ENCODE results near the gene FGB. TPM values are rescaled to one million over a fixed set of nuclear protein-coding genes. Genes with fewer than 3 reads are reported as not detected.

The FGB gene
- total RNA-seq, 1 experiment from 2014 or later: not detected

DNA sequence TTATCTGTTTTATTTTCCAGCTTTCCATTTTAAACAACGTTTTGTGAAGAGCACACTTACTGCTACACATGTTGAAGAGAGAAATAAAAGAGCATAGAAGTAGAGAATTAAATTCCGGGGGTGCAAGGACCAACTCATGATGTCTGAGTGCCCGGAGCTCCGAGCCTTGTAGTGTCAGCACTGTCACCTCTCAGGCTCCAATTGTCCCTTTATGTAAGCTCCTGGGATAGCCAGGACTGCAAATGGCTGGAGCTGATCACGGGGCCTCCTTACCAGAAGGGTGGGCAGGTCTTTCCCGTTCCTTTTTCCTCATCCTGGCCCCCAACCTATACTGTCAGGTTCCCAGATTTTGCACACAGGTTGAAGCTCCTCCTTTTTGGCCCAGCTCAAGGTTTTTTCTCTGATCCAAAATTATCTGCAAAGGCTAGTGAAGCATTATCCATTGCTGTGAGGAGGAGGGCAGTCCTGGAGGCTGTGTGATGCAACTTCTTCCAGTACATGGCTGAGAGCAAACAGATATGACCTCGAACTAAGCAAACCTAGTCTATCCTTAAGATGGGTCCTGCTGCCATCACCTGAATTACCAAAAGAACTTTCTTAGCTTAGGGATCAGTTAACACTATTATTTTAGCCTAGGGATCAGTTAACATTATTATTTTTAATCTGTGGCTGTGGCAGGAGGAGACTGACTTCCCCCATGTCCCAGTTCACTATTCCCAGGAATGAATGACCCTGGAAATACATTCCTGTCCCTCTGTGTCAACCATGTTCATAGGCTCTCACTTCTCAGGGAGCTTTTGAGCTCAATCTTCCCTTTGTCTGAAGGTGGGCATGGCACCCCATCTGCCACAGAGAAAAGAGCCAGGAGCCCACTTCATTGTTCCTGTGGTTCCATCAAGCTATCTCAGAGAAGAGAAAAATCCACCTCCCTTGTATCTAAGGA is 49.9 kb downstream of the FGB start, which contains the start of gene FGG:
TSS of gene FGG (minus strand) at position 185 of the 943 bp plus-strand sequence. CDS start at position 138, 47 bp downstream.
- Histone ChIP-seq H3K4me1 (ENCODE audit: insufficient read depth, low read length, poor library complexity, severe bottlenecking) (no peaks in the 10 kb centered on the region), H3K27me3 (replicated peaks; ENCODE audit: insufficient read depth, low read depth, low read length, poor library complexity) (peaks cover 22% of the 10 kb centered on the region), H3K4me3 (ENCODE audit: low read depth, low read length, poor library complexity, severe bottlenecking) (no peak within 1 kb of the TSS), H3K27ac (ENCODE audit: low read depth, low read length, poor library complexity, severe bottlenecking) (no peak within 1 kb of the TSS), H3K36me3 (ENCODE audit: insufficient read depth, low read length, poor library complexity, severe bottlenecking) (no peaks in the 10 kb centered on the region), H3K9me3 (ENCODE audit: low read depth, low read length, poor library complexity, severe bottlenecking) (no peaks in the 10 kb centered on the region)
- TF ChIP-seq, protein P1, sequence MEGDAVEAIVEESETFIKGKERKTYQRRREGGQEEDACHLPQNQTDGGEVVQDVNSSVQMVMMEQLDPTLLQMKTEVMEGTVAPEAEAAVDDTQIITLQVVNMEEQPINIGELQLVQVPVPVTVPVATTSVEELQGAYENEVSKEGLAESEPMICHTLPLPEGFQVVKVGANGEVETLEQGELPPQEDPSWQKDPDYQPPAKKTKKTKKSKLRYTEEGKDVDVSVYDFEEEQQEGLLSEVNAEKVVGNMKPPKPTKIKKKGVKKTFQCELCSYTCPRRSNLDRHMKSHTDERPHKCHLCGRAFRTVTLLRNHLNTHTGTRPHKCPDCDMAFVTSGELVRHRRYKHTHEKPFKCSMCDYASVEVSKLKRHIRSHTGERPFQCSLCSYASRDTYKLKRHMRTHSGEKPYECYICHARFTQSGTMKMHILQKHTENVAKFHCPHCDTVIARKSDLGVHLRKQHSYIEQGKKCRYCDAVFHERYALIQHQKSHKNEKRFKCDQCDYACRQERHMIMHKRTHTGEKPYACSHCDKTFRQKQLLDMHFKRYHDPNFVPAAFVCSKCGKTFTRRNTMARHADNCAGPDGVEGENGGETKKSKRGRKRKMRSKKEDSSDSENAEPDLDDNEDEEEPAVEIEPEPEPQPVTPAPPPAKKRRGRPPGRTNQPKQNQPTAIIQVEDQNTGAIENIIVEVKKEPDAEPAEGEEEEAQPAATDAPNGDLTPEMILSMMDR (conservative IDR thresholded peaks at IDR 0.05; ENCODE audit: low read depth, low read length): no peak
- no peak for TF ChIP-seq EZH2 (IDR thresholded peaks at IDR 0.05; ENCODE audit: borderline replicate concordance, low read depth, low read length, poor library complexity, severe bottlenecking)
- BruUV-seq (replicated peaks): no TSS peak
- POLR2A ChIA-PET (ENCODE audit: low non-redundant PET): no interaction called here
- CTCF ChIA-PET: no interaction called here
- no peak for DNase-seq (ENCODE audit: low spot score)
- intact Hi-C loops (cut with micrococcal nuclease; ENCODE audit: unreplicated experiment): no loop called here

DNA sequence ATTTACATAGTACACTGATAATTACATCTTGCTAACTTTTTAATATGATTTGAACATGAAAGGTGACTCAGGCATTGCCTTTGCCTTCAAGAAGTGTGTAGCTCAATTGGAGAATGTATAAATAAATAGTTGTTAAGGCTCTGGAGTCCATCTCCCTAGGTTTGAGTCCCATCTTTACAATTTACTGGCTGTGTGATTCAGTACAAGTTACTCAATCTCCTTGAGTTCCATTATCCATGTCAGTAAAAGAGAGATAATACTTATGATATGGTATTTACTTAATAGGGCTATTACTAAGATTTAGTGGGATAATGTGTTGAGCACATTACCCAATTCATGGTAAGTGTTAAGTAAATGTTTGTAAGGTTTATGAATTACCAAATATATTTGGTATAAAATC is 51.5 kb downstream of the FGB start:
- Histone ChIP-seq H3K9me3 (ENCODE audit: low read depth, low read length, poor library complexity, severe bottlenecking) (no peaks in the 10 kb centered on the region), H3K27me3 (replicated peaks; ENCODE audit: insufficient read depth, low read depth, low read length, poor library complexity) (peaks cover 15% of the 10 kb centered on the region), H3K27ac (ENCODE audit: low read depth, low read length, poor library complexity, severe bottlenecking) (no peak overlapping the region), H3K36me3 (ENCODE audit: insufficient read depth, low read length, poor library complexity, severe bottlenecking) (no peaks in the 10 kb centered on the region), H3K4me3 (ENCODE audit: low read depth, low read length, poor library complexity, severe bottlenecking) (no peak overlapping the region), H3K4me1 (ENCODE audit: insufficient read depth, low read length, poor library complexity, severe bottlenecking) (no peaks in the 10 kb centered on the region)
- no peak for DNase-seq (ENCODE audit: low spot score)
- CTCF ChIA-PET: no interaction called here
- TF ChIP-seq, protein P1 (conservative IDR thresholded peaks at IDR 0.05; ENCODE audit: low read depth, low read length): no peak
- TF ChIP-seq EZH2 (IDR thresholded peaks at IDR 0.05; ENCODE audit: borderline replicate concordance, low read depth, low read length, poor library complexity, severe bottlenecking): no peak
- POLR2A ChIA-PET (ENCODE audit: low non-redundant PET): no interaction called here
- BruUV-seq (replicated peaks): no TSS peak
- intact Hi-C loops (cut with micrococcal nuclease; ENCODE audit: unreplicated experiment): no loop called here

DNA sequence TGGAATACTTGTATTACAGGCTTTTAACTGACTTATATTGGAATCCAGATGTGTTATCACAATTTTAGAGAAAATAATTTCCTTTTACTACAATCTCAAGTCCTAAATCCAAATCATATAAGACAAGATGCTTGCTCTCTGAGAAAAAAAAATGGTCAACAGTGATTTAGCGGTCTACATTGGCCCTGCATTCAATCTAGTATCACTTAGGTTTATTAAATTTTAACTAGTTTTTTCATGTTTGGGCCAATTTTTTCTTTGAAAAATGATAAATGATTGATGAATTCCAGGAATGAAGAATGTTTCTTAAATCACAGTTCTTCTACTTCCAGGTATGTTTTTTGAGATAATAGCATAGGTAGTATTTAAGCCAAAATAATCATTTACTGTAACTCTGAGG is 52.4 kb downstream of the FGB start:
- Histone ChIP-seq H3K27me3 (replicated peaks; ENCODE audit: insufficient read depth, low read depth, low read length, poor library complexity) (peaks cover 9% of the 10 kb centered on the region), H3K4me1 (ENCODE audit: insufficient read depth, low read length, poor library complexity, severe bottlenecking) (no peaks in the 10 kb centered on the region), H3K36me3 (ENCODE audit: insufficient read depth, low read length, poor library complexity, severe bottlenecking) (no peaks in the 10 kb centered on the region), H3K4me3 (ENCODE audit: low read depth, low read length, poor library complexity, severe bottlenecking) (no peak overlapping the region), H3K9me3 (ENCODE audit: low read depth, low read length, poor library complexity, severe bottlenecking) (no peaks in the 10 kb centered on the region), H3K27ac (ENCODE audit: low read depth, low read length, poor library complexity, severe bottlenecking) (no peak overlapping the region)
- ChIA-PET POLR2A (ENCODE audit: low non-redundant PET) (no interaction called here), CTCF (no interaction called here)
- intact Hi-C loops (cut with micrococcal nuclease; ENCODE audit: unreplicated experiment): loop anchor here (5.0 kb wide), 1 partner anchor 288 kb away; no protein-coding TSS in a partner anchor
- no TSS peak for BruUV-seq (replicated peaks)
- no peak for TF ChIP-seq EZH2 (IDR thresholded peaks at IDR 0.05; ENCODE audit: borderline replicate concordance, low read depth, low read length, poor library complexity, severe bottlenecking)
- TF ChIP-seq, protein P1 (conservative IDR thresholded peaks at IDR 0.05; ENCODE audit: low read depth, low read length): no peak
- DNase-seq (ENCODE audit: low spot score): no peak
